ENCODE results near the gene NANOS2. TPM values are rescaled to one million over a fixed set of nuclear protein-coding genes. Genes with fewer than 3 reads are reported as not detected.

Gene NANOS2
- total RNA-seq, 1 donor from 2014 or later = not detected

DNA sequence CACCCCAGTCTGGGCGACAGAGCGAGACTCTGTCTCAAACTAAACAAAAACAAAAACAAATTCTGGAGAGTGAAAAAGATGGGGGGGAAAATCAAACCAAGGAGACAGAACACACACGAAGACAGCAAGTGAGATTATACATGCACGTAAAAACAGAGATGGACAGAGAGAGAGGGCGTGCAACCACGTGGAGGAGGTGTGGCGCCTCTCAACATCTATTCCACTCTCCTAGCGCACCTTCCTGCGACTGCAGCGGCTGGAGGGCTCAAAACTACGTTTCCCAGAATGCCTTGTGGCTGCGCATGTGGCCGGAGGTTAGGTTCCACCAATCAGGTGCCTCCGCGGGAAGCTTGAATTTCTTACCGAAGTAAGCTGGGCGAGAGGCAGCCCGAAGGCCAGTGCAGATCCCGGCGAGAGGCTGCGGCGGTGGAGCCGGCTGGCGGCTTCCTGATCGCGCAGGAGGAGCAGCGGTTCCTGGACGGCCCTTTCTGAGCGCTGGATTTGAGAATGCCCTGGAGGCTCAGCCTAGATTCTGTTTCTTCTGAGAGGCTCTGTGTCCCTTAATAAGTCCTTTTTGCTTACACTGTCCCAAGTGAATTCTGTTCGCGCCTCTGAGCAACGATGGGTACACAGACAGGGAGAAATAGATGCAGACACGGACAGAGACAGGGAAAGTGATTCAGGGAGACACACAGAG lies 13.1 kb upstream of the NANOS2 start:
- Mint-ChIP-seq H3K4me1 (no peaks in the 10 kb centered on the region), H3K9me3 (peaks cover 3% of the 10 kb centered on the region), H3K27ac (no peak overlapping the region), H3K27me3 (ENCODE audit: low read depth) (peaks cover 27% of the 10 kb centered on the region), H3K4me3 (no peak overlapping the region), H3K36me3 (no peaks in the 10 kb centered on the region)
- TF ChIP-seq, protein P1, sequence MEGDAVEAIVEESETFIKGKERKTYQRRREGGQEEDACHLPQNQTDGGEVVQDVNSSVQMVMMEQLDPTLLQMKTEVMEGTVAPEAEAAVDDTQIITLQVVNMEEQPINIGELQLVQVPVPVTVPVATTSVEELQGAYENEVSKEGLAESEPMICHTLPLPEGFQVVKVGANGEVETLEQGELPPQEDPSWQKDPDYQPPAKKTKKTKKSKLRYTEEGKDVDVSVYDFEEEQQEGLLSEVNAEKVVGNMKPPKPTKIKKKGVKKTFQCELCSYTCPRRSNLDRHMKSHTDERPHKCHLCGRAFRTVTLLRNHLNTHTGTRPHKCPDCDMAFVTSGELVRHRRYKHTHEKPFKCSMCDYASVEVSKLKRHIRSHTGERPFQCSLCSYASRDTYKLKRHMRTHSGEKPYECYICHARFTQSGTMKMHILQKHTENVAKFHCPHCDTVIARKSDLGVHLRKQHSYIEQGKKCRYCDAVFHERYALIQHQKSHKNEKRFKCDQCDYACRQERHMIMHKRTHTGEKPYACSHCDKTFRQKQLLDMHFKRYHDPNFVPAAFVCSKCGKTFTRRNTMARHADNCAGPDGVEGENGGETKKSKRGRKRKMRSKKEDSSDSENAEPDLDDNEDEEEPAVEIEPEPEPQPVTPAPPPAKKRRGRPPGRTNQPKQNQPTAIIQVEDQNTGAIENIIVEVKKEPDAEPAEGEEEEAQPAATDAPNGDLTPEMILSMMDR (IDR thresholded peaks at IDR 0.05; ENCODE audit: unreplicated experiment) = no peak
- DNase-seq (ENCODE audit: low spot score in 2 of 2, unreplicated experiment in 2 of 2) = peak; percentile 78 to 93

DNA sequence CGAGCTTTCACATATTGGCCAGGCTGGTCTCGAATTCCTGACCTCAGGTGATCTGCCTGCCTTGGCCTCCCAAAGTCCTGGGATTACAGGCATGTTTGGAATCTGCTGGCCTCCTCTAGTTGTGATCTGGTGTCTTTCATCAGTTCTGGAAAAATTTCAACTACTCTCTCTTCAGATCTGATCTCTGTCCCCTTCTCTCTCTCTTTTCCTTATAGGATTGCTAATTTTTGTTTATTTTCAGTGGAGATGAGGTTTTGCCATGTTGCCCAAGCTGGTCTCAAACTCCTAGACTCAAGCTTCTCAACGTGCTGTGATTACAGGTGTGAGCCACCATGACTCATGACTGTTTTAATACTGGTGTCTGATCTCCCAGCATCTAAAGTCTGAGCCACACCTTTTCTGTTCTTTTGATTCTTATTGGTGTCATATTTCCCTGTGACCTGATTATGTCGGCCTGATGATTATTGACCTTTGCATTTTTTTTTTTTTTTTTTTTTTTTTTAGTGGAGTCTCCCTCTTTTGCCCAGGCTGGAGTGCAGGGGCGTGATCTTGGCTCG lies 10.4 kb upstream of the NANOS2 start:
- no peaks in the 10 kb centered on the region for H3K4me1 Mint-ChIP-seq
- TF ChIP-seq, protein P1 (IDR thresholded peaks at IDR 0.05; ENCODE audit: unreplicated experiment) = no peak
- no peak for DNase-seq (ENCODE audit: low spot score in 2 of 2, unreplicated experiment in 2 of 2)
- H3K9me3 Mint-ChIP-seq = peaks cover 3% of the 10 kb centered on the region
- no peak overlapping the region for H3K27ac Mint-ChIP-seq
- no peak overlapping the region for H3K4me3 Mint-ChIP-seq
- no peaks in the 10 kb centered on the region for H3K36me3 Mint-ChIP-seq
- H3K27me3 Mint-ChIP-seq (ENCODE audit: low read depth) = peaks cover 10% of the 10 kb centered on the region

DNA sequence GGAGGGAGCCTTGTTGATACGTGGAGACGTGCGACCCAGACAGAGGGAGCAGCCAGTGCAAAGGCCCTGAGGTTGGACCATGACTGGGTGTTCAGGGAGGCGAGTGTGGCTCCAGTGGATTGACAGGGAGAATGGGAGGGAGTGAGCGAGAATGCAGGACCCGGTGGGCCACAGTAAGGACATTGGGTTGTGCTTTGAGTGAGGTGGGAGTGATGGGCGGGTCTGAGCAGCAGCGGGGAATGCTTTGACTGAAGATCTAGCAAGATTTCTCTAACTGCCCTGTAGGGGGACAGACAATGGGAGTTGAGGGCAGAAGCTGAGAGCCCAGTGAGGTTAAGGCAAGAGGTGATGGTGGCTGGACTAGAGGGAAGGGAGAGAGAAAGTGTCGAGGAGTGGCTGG lies 7.7 kb upstream of the NANOS2 start:
- Mint-ChIP-seq H3K4me1 (no peaks in the 10 kb centered on the region), H3K27ac (no peak overlapping the region), H3K36me3 (no peaks in the 10 kb centered on the region), H3K27me3 (ENCODE audit: low read depth) (peaks cover 18% of the 10 kb centered on the region), H3K4me3 (no peak overlapping the region), H3K9me3 (peaks cover 3% of the 10 kb centered on the region)
- DNase-seq (ENCODE audit: low spot score in 2 of 2, unreplicated experiment in 2 of 2) = no peak
- TF ChIP-seq, protein P1 (IDR thresholded peaks at IDR 0.05; ENCODE audit: unreplicated experiment) = peak; percentile 18

DNA sequence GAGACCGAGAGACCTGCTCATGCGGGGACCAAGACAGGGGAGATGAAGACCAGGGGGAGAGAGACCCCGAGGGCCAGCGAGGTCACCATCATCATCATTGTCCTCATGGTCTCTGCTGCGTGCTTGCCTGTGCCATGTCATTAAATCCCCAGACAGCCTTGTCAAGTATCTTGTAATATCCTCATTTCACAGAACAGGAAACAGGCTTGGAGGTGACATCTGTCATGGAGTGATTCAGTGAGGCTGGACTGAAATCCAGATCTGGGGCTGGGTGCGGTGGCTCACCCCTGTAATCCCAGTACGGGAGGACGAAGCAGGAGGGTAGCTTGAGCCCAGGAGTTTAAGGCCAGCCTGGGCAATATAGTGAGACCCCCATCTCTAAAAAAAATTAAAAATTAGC lies 5.9 kb upstream of the NANOS2 start:
- no peak for DNase-seq (ENCODE audit: low spot score in 2 of 2, unreplicated experiment in 2 of 2)
- Mint-ChIP-seq H3K36me3 (no peaks in the 10 kb centered on the region), H3K9me3 (peaks cover 3% of the 10 kb centered on the region), H3K27me3 (ENCODE audit: low read depth) (peaks cover 21% of the 10 kb centered on the region), H3K27ac (no peak overlapping the region), H3K4me3 (no peak overlapping the region), H3K4me1 (no peaks in the 10 kb centered on the region)
- TF ChIP-seq, protein P1 (IDR thresholded peaks at IDR 0.05; ENCODE audit: unreplicated experiment) = no peak

DNA sequence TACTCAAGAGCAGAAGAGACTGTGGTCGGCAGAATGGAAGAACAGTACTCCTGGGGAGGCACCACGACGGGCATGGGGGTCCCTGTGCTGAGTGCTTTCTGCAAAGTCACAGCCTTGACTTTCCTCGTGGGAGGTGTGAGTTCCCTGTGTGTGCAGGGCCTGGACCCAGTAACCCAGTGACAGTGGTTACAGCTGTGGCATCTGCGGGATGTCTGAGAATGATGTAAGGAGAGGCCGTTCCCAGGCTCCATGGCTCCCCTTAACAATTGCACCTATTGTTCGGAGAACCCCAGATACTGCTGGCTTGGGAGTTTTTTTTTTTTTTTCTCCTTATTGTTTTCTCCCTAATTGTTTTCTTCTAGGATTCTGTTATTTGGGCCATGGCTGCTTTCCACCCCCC lies 5.1 kb upstream of the NANOS2 start:
- no peaks in the 10 kb centered on the region for H3K4me1 Mint-ChIP-seq
- H3K4me3 Mint-ChIP-seq = no peak overlapping the region
- TF ChIP-seq, protein P1 (IDR thresholded peaks at IDR 0.05; ENCODE audit: unreplicated experiment) = no peak
- no peaks in the 10 kb centered on the region for H3K36me3 Mint-ChIP-seq
- peaks cover 22% of the 10 kb centered on the region for H3K27me3 Mint-ChIP-seq (ENCODE audit: low read depth)
- no peak for DNase-seq (ENCODE audit: low spot score in 2 of 2, unreplicated experiment in 2 of 2)
- no peaks in the 10 kb centered on the region for H3K9me3 Mint-ChIP-seq
- no peak overlapping the region for H3K27ac Mint-ChIP-seq

Measured in mesothelial cell of epicardium (in vitro differentiated cells).